HepG2 (cell line): Measurements from ENCODE around the gene FNDC8. TPM values are rescaled to one million over a fixed set of nuclear protein-coding genes. Genes with fewer than 3 reads are reported as not detected.
"Not testable (repeated sequence)": the region's sequence is repeated elsewhere in the genome, so short reads cannot be mapped to it uniquely, and the experiment has no call there.

Experiments used
- ATAC-seq: fragments of 200-7000 bp; cut with Tn5 transposase; 3 replicates; pipeline ENCODE4 v1.9.1; 2020; ENCODE audit warnings: mild to moderate bottlenecking, moderate library complexity
- BruUV-seq: library from RNA; stranded (reverse); fragments of 400-500 nt; replicated peaks from 2 replicates; lab custom pipeline; 2021; lab: Mats Ljungman, UMichigan
- CTCF ChIA-PET: fragments of 300-600 bp; formaldehyde crosslinking; extraction: SDS; loops from one replicate; lab custom pipeline; 2021; ENCODE audit warnings: low total read pairs, inconsistent platforms, low intra/inter-chr PET ratio; lab: Yijun Ruan, JAX
- POLR2A ChIA-PET: fragments of 350-600 bp; sonication (Branson Sonifier 250); formaldehyde crosslinking; loops from one replicate; lab custom pipeline; 2020; ENCODE audit warnings: antibody characterized with exemption, inconsistent platforms; lab: Yijun Ruan, JAX
- DNase-seq: peaks from one replicate; pipeline ENCODE4 v3.0.0-alpha.2; 2015; ENCODE audit warnings: low spot score
- FAIRE-seq: peaks from 3 replicates; lab custom pipeline; 2011; peaks lifted over from hg19 to GRCh38; lab: Jason Lieb, UNC
- H2AFZ ChIP-seq: one replicate; pipeline ENCODE4 v1.6.1; 2011; ENCODE audit warnings: low read length, inconsistent platforms
- H3K27ac ChIP-seq: fragments of 300-600 bp; 3 replicates; pipeline ENCODE4 v1.8.0; 2011; ENCODE audit warnings: mixed run types, mild to moderate bottlenecking, mixed read lengths, low read length, inconsistent platforms; ENCODE audit not compliant: insufficient read depth; ENCODE audit errors: extremely low read length
- H3K27me3 ChIP-seq, 2 experiments: fragments of 200-600 bp in 1 of 2; 2 replicates in 1 of 2; 3 replicates in 1 of 2; pipeline versions ENCODE4 v1.6.0 to v1.8.0; 2011; ENCODE audit warnings: low read length in 2 of 2, mild to moderate bottlenecking in 2 of 2, moderate library complexity in 2 of 2, inconsistent platforms in 1 of 2; ENCODE audit not compliant: insufficient read depth in 2 of 2, control insufficient read depth in 1 of 2
- H3K36me3 ChIP-seq, 2 experiments: fragments of 200-600 bp in 1 of 2; replicated peaks in 1 of 2; 2 replicates in 1 of 2; 3 replicates in 1 of 2; pipeline versions ENCODE4 v1.5.1 to v1.8.0; 2011; ENCODE audit warnings: low read length in 2 of 2, inconsistent platforms in 1 of 2; ENCODE audit not compliant: insufficient read depth in 2 of 2, control insufficient read depth in 1 of 2
- H3K4me1 ChIP-seq: 2 replicates; pipeline ENCODE4 v1.5.1; 2012; ENCODE audit warnings: low read length, inconsistent platforms; ENCODE audit not compliant: insufficient read depth
- H3K4me2 ChIP-seq: 2 replicates; pipeline ENCODE4 v1.6.0; 2011; ENCODE audit warnings: low read depth, low read length, inconsistent platforms
- H3K4me3 ChIP-seq, 3 experiments: fragments of 200-600 bp in 1 of 3; sonication (generic), shearing (Covaris generic) in 1 of 3; replicated peaks in 1 of 3; 2 replicates each; pipeline ENCODE4 v1.5.1; 2011 to 2016; ENCODE audit warnings: low read length in 3 of 3, inconsistent platforms in 2 of 3, low read depth in 2 of 3, mild to moderate bottlenecking in 2 of 3, control low read depth in 1 of 3, mixed read lengths in 1 of 3; ENCODE audit not compliant: insufficient read depth in 1 of 3
- H3K79me2 ChIP-seq: one replicate; pipeline ENCODE4 v1.6.1; 2011; ENCODE audit warnings: low read length, inconsistent platforms; ENCODE audit not compliant: insufficient read depth
- H3K9ac ChIP-seq: 2 replicates; pipeline ENCODE4 v1.6.0; 2011; ENCODE audit warnings: mild to moderate bottlenecking, low read depth, low read length, inconsistent platforms; ENCODE audit not compliant: insufficient read depth
- H3K9me3 ChIP-seq: 2 replicates; pipeline ENCODE4 v1.5.1; 2012; ENCODE audit warnings: mild to moderate bottlenecking, low read length
- H4K20me1 ChIP-seq: 2 replicates; pipeline ENCODE4 v1.6.0; 2011; ENCODE audit warnings: inconsistent platforms, mild to moderate bottlenecking, low read length, moderate library complexity; ENCODE audit not compliant: insufficient read depth
- ATRX ChIP-seq: sonication (generic); formaldehyde crosslinking; IDR thresholded peaks from 2 replicates; pipeline ENCODE4 v1.4.0; 2020; ENCODE audit warnings: missing genetic modification reagents, borderline replicate concordance
- MIXL1 ChIP-seq: IDR thresholded peaks from 2 replicates; pipeline ENCODE4 v1.6.1; 2016
- PITX1 ChIP-seq: sonication (generic); formaldehyde crosslinking; IDR thresholded peaks from 2 replicates; pipeline ENCODE4 v1.5.1; 2020; ENCODE audit warnings: mild to moderate bottlenecking, missing genetic modification reagents
- SNAPC4 ChIP-seq: sonication (generic); formaldehyde crosslinking; IDR thresholded peaks from 2 replicates; pipeline ENCODE4 v1.4.0; 2020; ENCODE audit warnings: mild to moderate bottlenecking, missing genetic modification reagents
- ZNF788 ChIP-seq: sonication (generic); formaldehyde crosslinking; IDR thresholded peaks from 2 replicates; pipeline ENCODE4 v1.5.0; 2020; ENCODE audit warnings: mild to moderate bottlenecking, missing genetic modification reagents, borderline replicate concordance
- WGBS: methylation state at CpG from one replicate; pipeline ENCODE4 v1.1.6; 2017; ENCODE audit warnings: low lambda C conversion rate; 5-methylcytosine and 5-hydroxymethylcytosine counted together
- in situ Hi-C: cut with HindIII; loops from 2 replicates; pipeline ENCODE4 v1.10.0; 2017; ENCODE audit warnings: low pct_unique_long_range_greater_than_20kb; ENCODE audit not compliant: extremely low pct_ligation_motif_present
- intact Hi-C: fragments of 100-400 bp; cut with micrococcal nuclease; formaldehyde crosslinking; loops from one replicate; pipeline ENCODE4 v1.10.0; 2022; ENCODE audit not compliant: unreplicated experiment
- polyA plus RNA-seq, 8 experiments: library from polyadenylated mRNA; depleted of rRNA in 3 of 8; stranded (reverse) in 7 of 8; unstranded in 1 of 8; fragments of >200 nt; fragmentation: Illumina TruSeq in 4 of 8; extraction: Trizol in 4 of 8; gene quantifications; 2 replicates each; pipeline versions ENCODE4 v1.2.1 to v1.2.3, GENCODE V29; 2011 to 2016; ENCODE audit warnings: low read depth in 4 of 8, missing spikeins in 1 of 8, mixed read lengths in 1 of 8; ENCODE audit not compliant: insufficient read depth in 1 of 8
- total RNA-seq, 5 experiments: library from RNA; depleted of rRNA; stranded (reverse); fragments of >200 nt; fragmentation: Illumina TruSeq; extraction: Trizol; gene quantifications; 2 replicates each; pipeline ENCODE4 v1.2.3, GENCODE V29; 2016; ENCODE audit warnings: low read depth in 1 of 5

Gene FNDC8
- total and polyA plus RNA-seq, 2 of the 13 experiments (the other 11 are each of a cell fraction or from before 2014, with no cell fraction given), result not detected

GRCh38 chr17:35149941-35150340 lies 28.5 kb downstream of the FNDC8 start (continued):
- TF ChIP-seq SNAPC4 (CRISPR knock-in tag), result no peak
- no peak for TF ChIP-seq MIXL1 (CRISPR knock-in tag)
- no peak for TF ChIP-seq PITX1 (CRISPR knock-in tag)
- TF ChIP-seq ATRX (CRISPR knock-in tag), result no peak
- no peak for TF ChIP-seq ZNF788 (CRISPR knock-in tag)

- intact Hi-C loops, H3K27ac ChIP-seq, H2AFZ ChIP-seq, POLR2A ChIA-PET, ATAC-seq, in situ Hi-C loops, BruUV-seq, H3K4me2 ChIP-seq, CTCF ChIA-PET, FAIRE-seq, DNase-seq, H4K20me1 ChIP-seq, H3K36me3 ChIP-seq, H3K9me3 ChIP-seq, H3K9ac ChIP-seq, H3K79me2 ChIP-seq, H3K4me3 ChIP-seq: not testable (repeated sequence)
- peaks cover 12% of the 10 kb centered on the region for H3K4me1 ChIP-seq
- peaks cover 8 to 40% of the 10 kb centered on the region in 2 experiments; a peak in 3 of 5 replicates for H3K27me3 ChIP-seq
- 79% methylated on average over 29 of the region's 29 CpGs for WGBS
Measured at GRCh38 chr17:35151080-35151479, 29.7 kb downstream of the FNDC8 start.
